ENCODE measurements around the gene MEGF6.

Gene MEGF6

GRCh38 chr1:3533067-3534048, 78.0 kb downstream of the MEGF6 start:
- DNase-seq = no peak

- DNase-seq = no peak
These were observed 79.4 kb downstream of the MEGF6 start for GRCh38 chr1:3531928-3532327.

DNA sequence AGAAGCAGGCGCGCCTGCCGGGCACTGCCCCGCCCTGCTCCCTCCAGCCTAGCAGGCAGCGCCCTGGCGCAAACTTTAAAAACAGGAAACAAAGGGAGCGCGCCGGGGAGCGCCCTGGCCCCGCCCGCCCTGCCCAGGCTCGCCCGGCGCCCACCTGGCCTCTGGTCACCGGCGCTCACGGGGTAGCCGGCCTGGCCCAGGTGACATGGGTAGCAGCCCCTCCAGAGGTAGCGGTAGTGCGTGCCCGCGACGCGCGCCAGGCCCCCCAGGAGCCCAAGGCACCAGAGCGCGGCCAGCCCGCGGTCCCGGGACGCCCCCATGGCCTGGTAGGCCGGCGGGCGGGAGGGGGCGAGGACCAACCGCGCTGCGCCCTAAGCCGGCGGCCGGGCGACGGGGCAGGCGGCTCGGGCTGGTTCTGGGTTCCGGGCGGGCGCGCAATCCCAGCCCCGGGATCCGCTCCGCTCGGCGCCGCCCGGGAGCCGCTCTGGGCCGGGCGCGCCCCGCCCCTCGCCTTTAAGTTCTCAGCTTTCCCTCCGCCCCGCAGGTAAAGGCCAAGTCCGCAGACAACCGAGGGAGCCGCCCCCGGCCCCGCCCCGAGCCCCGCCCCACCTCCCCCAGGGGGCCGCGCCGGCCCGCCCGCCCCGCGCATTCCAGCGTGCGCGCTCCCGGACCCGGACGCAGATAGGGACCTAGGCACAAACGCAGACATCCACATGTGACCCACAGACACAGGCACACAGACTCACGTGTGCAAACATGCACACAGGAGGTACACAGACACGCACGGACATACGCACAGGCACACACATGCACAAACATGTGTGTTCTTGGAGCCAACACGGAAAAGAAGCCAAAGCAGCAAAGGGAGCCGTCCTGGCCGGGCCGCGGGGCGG, 80.1 kb downstream of the MEGF6 start:
- DNase-seq = peak; percentile 76

DNA sequence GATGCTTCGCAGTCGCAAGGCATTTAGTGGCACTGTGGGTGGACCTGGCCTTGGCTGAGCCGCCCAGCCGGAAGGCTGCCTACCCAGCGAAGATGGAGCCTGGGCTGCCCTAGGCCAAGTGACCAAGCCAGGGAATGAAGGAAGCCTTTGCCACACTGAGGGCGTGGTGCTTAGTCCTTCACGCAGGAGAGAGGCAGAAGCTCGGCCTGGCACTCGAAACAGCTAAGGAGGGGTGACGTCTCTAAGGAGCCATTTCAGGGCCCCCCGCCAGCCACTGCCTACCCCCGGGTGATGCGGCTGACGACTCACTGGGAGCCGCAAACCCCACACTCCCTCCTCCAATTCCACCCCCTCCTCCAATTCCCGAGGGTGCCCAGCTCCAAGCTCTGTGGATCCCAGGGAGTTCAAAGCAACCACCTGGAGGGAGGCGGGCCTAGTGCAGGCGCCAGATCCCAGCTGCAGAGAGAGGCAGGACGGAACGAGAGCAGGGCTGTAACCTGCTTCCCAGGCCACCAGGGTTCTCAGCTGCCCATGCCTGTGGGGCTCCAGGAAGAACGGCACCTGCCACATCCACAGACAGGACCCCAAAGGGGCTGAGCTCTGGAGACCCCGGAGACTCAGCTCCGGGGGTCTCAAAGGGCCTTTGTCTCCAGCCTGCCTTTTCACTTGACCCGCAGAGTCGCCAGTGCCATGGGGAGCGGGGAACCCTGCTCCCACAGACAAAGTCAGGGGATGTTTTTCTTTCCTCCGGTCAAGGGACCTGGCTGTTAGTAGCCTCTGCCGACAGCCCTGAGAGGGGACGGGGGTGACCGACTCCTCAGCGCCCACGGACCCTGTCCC, 81.0 kb downstream of the MEGF6 start:
- no peak for DNase-seq

DNA sequence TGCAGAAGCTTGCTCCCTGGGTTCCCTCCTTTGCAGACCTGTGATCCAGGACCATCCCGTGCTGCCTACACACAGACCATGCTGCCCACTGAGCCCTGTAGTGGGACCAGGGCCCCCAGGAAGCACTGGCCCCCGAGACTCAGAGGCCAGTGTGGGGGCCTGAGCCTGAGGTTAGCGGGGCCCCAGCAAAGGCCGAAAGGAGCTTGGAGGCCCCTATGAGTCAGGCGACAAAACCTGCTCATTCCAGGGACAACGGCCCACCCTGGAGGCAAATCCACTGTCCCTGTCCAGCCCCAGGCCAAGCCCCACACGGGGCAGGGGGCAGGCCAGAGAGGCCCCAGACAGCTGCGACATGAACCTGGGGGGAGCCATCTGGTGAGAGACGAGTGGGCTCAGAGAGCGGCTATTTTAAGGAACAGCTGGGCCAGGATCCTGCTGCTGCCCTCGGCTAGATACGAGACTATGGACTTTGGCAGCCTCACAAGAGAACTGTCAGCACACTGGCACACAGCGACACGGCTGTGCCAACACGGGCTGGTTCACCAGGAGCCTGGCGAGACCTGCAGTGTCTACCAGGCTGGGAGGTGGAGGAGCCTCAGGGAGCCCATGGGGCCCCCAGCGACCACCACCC, 82.1 kb downstream of the MEGF6 start:
- no peak for DNase-seq

- DNase-seq = no peak
These were observed 83.5 kb downstream of the MEGF6 start for GRCh38 chr1:3527774-3528173.

- DNase-seq = no peak
These were observed 85.5 kb downstream of the MEGF6 start for GRCh38 chr1:3525551-3526482.

DNA sequence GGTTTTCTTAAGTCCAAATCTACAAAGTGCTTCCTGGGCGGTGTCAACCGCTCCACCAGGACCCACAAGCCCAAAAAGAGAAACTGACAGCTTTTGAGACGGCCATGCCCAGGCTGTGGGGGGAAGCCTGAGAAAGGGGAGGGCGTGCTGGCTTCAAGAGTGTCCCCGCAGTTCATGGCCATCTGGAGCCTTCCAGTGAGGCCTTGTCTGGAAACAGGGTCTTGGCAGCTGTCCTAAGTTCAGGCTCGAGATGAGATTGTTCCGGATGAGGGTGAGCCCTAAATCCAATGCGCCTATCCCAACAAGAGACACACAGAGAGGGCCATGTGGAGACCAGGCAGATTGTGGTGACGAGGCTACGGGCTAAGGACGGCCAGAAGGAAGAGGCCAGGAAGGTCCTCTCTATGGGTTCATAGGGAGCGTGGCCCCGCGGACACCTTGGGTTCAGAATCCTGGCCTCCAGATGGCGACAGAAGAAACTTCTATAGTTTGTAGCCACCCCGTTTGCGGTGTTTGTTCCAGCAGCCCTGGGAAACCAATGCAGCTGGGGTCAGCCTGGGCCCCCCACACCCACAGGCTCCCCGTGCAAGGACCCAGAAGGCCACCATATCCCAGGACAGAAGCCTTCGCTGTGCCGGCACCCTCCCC, 86.6 kb downstream of the MEGF6 start:
- no peak for DNase-seq

- DNase-seq = no peak
These were observed 87.3 kb downstream of the MEGF6 start for GRCh38 chr1:3523980-3524379.

DNA sequence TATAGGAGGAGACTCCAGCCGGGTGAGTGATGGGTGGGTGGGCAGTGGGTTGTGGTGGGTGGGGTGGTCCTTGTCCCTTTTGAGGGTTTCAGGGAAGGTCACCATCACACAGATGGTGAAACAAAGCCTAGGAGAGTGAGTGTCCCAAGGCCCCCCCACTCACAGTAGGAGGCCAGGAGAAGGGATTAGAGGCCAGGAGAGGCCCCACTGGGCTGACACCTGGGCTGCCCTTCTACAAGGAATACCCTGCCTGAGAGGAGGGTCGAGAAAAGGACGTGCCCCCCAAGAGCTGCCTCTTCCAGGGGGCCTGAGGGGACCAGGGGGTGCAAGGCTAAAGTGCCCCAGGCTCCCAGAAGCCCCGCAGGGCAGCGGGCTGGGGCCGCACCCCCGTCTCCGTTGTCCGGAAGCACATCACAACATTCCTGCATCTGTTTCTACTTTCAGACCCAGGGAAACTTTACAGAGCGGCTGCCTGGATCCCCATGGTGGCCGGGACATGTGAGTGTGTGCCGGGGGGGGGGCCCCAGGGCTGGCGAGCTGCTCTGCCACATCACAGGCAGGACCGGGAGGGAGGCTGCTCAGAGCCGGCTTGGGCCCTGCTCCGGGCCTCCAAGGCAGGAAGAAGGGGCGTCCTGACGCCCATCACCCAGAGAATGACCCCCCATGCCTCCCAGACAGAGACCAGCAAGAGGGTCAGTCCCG, 88.6 kb downstream of the MEGF6 start:
- DNase-seq = no peak

DNA sequence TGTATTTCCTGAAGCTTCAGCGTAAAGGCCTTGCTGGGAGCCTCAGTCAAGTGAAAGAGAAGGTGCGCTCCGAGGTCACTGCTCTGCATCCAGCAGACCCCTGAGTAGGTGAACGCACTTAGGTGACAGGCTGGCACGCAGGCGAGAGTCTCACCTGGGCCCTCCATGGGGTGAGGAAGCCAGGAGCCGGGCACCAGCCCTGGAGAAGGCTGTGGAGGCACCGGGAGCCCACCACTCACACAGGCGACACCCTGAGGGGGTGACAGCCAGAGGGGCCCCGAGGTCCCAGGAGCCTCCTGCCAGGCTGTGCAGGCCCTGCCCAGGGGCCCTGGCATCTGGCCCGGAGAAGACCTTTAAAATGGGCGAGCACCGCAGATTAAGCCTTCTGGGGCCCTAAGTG, 89.2 kb downstream of the MEGF6 start:
- no peak for DNase-seq

GRCh38 chr1:3521426-3521825, 89.9 kb downstream of the MEGF6 start:
- no peak for DNase-seq

GRCh38 chr1:3520419-3521378, 90.6 kb downstream of the MEGF6 start:
- DNase-seq = no peak

GRCh38 chr1:3519301-3519885, 91.9 kb downstream of the MEGF6 start:
- DNase-seq = no peak

GRCh38 chr1:3518756-3519155, 92.6 kb downstream of the MEGF6 start:
- DNase-seq = no peak

GRCh38 chr1:3518256-3518655, 93.1 kb downstream of the MEGF6 start:
- peak; percentile 29 for DNase-seq

GRCh38 chr1:3516911-3517675, 94.2 kb downstream of the MEGF6 start:
- DNase-seq = no peak
